Skeletal muscle satellite cell (primary cell): Measurements from ENCODE around the gene TEPSIN.

ENCODE experiments used
- H3K27me3 ChIP-seq: 2 replicates; pipeline ENCODE4 v1.7.0; 2013; ENCODE audit warnings: low read length; ENCODE audit not compliant: control insufficient read depth, insufficient read depth
- H3K36me3 ChIP-seq: 2 replicates; pipeline ENCODE4 v1.7.0; 2013; ENCODE audit warnings: mild to moderate bottlenecking, control low read depth, low read length; ENCODE audit not compliant: insufficient read depth
- H3K4me1 ChIP-seq: 2 replicates; pipeline ENCODE4 v1.7.0; 2013; ENCODE audit warnings: low read length; ENCODE audit not compliant: control insufficient read depth, insufficient read depth
- H3K4me2 ChIP-seq: 2 replicates; pipeline ENCODE4 v1.7.0; 2013; ENCODE audit warnings: mild to moderate bottlenecking, low read length
- H3K4me3 ChIP-seq: 2 replicates; pipeline ENCODE4 v1.7.0; 2013; ENCODE audit warnings: low read length
- H3K9ac ChIP-seq: 2 replicates; pipeline ENCODE4 v1.7.0; 2013; ENCODE audit warnings: mild to moderate bottlenecking, low read depth, low read length, moderate library complexity
- H3K9me3 ChIP-seq: replicated peaks from 2 replicates; pipeline ENCODE4 v1.7.0; 2013; ENCODE audit warnings: mild to moderate bottlenecking, control low read depth, low read length

Gene TEPSIN

DNA sequence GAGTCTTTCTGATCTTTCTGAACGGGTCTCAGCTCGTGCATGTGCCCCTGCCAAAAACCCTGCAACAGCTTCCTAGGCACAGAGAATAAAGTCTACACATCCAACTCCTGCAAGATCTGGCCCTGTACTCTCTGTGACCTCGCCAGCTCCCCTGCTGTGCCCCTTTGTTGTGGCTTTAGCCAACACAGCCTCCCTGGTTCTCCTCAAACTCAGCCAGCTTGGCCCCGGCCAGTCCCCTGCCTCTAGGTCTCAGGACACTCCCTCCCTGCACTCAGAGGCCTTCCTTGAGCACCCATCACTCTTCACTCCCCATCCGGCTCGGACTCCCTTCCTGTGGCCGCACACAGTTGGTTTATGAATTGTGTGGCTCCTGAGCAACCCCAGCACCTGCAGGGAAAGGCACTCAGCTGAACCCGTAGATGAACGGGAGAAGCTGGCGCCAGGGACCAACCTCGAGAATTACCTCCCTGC is 17.4 kb downstream of the TEPSIN start:
- H3K9ac ChIP-seq: no peak overlapping the region
- H3K9me3 ChIP-seq: no peaks in the 10 kb centered on the region
- H3K27me3 ChIP-seq: no peaks in the 10 kb centered on the region
- peaks cover 15% of the 10 kb centered on the region for H3K4me1 ChIP-seq
- H3K36me3 ChIP-seq: no peaks in the 10 kb centered on the region
- H3K4me2 ChIP-seq: peak overlapping the region; percentile 99
- H3K4me3 ChIP-seq: peak overlapping the region; percentile 87

- Histone ChIP-seq H3K27me3 (no peaks in the 10 kb centered on the region), H3K4me1 (peaks cover 15% of the 10 kb centered on the region), H3K4me3 (no peak overlapping the region), H3K36me3 (no peaks in the 10 kb centered on the region), H3K9ac (no peak overlapping the region), H3K9me3 (no peaks in the 10 kb centered on the region), H3K4me2 (no peak overlapping the region)
Observed at GRCh38 chr17:81219476-81220180, 19.2 kb downstream of the TEPSIN start.

DNA sequence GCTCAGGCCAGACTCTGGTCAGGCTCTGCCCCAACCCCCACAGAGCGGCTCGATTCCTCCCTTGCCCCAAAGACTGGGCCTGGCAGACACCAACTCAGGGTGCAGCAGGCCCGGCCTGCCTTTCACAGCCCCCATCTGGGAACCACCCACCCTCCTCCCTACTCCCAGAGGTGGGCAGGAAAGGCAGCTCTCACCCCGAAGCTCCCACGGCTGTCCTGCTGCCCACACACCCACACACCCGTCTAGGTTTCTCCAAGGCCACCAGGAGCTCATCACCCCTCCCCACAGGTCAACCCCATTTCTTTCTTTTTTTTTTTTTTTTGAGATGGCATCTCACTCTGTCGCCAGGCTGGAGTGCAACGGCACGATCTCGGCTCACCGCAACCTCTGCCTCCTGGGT is 19.9 kb downstream of the TEPSIN start:
- H3K9ac ChIP-seq: no peak overlapping the region
- no peaks in the 10 kb centered on the region for H3K27me3 ChIP-seq
- H3K9me3 ChIP-seq: no peaks in the 10 kb centered on the region
- no peak overlapping the region for H3K4me2 ChIP-seq
- no peaks in the 10 kb centered on the region for H3K36me3 ChIP-seq
- H3K4me1 ChIP-seq: peaks cover 15% of the 10 kb centered on the region
- H3K4me3 ChIP-seq: no peak overlapping the region

DNA sequence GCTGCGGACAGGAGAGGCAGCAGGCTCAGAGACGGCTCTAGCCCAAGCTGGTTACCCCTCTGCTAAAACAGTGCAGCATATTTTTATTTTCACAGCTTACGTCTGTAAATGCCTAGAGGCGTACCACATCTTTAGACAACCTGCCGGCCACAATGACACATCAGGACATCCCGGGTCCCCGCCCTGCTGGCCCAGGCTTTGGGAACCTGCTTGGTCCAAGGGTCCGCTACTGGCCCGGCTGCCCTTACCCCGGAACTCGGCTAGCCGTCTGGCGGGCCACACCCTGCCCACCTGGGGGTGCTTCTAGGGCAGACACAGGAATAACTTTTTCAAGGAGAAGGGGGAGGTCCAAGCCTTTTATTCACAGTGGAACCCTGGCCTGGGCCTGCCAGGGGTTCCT is 20.4 kb downstream of the TEPSIN start:
- H3K4me3 ChIP-seq: no peak overlapping the region
- no peaks in the 10 kb centered on the region for H3K27me3 ChIP-seq
- peaks cover 13% of the 10 kb centered on the region for H3K4me1 ChIP-seq
- H3K4me2 ChIP-seq: no peak overlapping the region
- H3K36me3 ChIP-seq: no peaks in the 10 kb centered on the region
- H3K9ac ChIP-seq: no peak overlapping the region
- no peaks in the 10 kb centered on the region for H3K9me3 ChIP-seq

GRCh38 chr17:81217491-81217890 is 21.4 kb downstream of the TEPSIN start:
- Histone ChIP-seq H3K9me3 (no peaks in the 10 kb centered on the region), H3K4me2 (no peak overlapping the region), H3K4me1 (peaks cover 10% of the 10 kb centered on the region), H3K4me3 (no peak overlapping the region), H3K9ac (no peak overlapping the region), H3K27me3 (no peaks in the 10 kb centered on the region), H3K36me3 (no peaks in the 10 kb centered on the region)

- Histone ChIP-seq H3K36me3 (no peaks in the 10 kb centered on the region), H3K9me3 (no peaks in the 10 kb centered on the region), H3K4me1 (no peaks in the 10 kb centered on the region), H3K4me3 (no peak overlapping the region), H3K9ac (no peak overlapping the region), H3K27me3 (no peaks in the 10 kb centered on the region), H3K4me2 (no peak overlapping the region)
Observed at GRCh38 chr17:81213978-81214377, 24.9 kb downstream of the TEPSIN start.

GRCh38 chr17:81212365-81212764 is 26.5 kb downstream of the TEPSIN start:
- Histone ChIP-seq H3K9me3 (no peaks in the 10 kb centered on the region), H3K9ac (no peak overlapping the region), H3K4me1 (no peaks in the 10 kb centered on the region), H3K4me3 (no peak overlapping the region), H3K36me3 (no peaks in the 10 kb centered on the region), H3K27me3 (no peaks in the 10 kb centered on the region), H3K4me2 (no peak overlapping the region)

GRCh38 chr17:81210868-81211267 is 28.0 kb downstream of the TEPSIN start:
- Histone ChIP-seq H3K9ac (no peak overlapping the region), H3K4me1 (no peaks in the 10 kb centered on the region), H3K27me3 (no peaks in the 10 kb centered on the region), H3K4me3 (no peak overlapping the region), H3K4me2 (no peak overlapping the region), H3K9me3 (no peaks in the 10 kb centered on the region), H3K36me3 (no peaks in the 10 kb centered on the region)

DNA sequence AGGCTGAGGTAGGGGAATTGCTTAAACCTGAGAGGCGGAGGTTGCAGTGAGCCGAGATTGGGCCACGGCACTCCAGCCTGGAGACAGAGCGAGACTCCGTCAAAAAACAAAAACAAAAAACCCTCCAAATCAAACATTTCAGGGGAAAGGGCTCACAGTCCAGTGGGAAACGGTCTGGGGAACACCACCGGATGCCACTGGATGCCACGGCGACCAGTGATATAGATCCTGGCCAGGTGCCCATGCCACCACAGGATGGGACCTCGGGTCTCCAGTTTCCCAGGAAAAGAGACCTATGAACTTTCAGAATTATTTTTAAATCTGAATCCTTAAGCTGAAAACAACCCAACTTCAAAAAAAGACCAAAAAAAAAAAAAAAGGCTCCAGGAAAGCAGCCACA is 28.4 kb downstream of the TEPSIN start:
- H3K9me3 ChIP-seq: no peaks in the 10 kb centered on the region
- no peaks in the 10 kb centered on the region for H3K4me1 ChIP-seq
- no peak overlapping the region for H3K4me2 ChIP-seq
- H3K36me3 ChIP-seq: no peaks in the 10 kb centered on the region
- no peaks in the 10 kb centered on the region for H3K27me3 ChIP-seq
- no peak overlapping the region for H3K9ac ChIP-seq
- no peak overlapping the region for H3K4me3 ChIP-seq

DNA sequence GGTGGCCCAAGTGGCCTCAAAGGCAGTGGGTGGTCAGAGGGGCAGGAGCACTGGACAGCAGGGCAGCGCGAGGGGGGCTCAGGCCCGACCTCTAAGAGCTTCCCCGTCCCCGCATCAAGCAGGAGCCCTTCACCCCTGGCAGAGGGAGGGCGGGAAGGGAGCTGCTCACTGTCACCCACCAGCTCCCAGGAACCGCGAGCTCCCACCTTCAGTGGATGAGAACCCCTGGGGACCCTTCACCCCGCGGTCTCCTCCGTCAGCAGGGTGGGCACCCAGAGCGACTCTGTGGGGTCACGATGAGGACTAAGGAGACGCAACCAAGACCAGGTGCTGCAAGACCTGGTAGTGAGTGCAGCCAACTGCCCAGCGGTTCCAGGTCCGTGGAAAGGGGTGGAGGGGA is 29.7 kb downstream of the TEPSIN start:
- Histone ChIP-seq H3K4me3 (no peak overlapping the region), H3K4me1 (no peaks in the 10 kb centered on the region), H3K27me3 (no peaks in the 10 kb centered on the region), H3K9ac (no peak overlapping the region), H3K36me3 (no peaks in the 10 kb centered on the region), H3K9me3 (no peaks in the 10 kb centered on the region), H3K4me2 (no peak overlapping the region)

DNA sequence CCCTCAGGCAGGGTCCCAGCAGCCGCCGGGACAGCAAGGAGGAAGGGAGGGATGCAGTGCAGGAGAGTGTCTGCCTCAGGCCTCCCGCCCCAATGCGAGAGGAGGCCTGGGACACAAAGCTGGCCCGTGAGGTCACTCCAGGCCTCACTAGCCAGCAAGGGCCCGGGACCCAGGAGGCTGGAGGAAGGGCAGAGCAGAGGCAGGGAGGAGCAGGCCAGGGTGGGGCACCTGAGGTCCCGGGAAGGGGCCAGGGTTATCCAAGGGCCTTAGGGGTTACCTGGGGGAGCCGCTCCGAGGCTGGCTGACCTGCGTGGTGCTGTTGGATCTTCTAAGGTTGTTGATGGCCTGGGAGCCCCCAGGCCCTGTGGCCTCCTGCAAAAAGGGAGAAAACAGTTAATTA is 30.2 kb downstream of the TEPSIN start:
- Histone ChIP-seq H3K4me2 (no peak overlapping the region), H3K9me3 (no peaks in the 10 kb centered on the region), H3K4me3 (no peak overlapping the region), H3K27me3 (no peaks in the 10 kb centered on the region), H3K4me1 (no peaks in the 10 kb centered on the region), H3K9ac (no peak overlapping the region), H3K36me3 (no peaks in the 10 kb centered on the region)
